Hepatocyte (in vitro differentiated cells): Measurements from ENCODE around the gene TMEM141. TPM values are rescaled to one million over a fixed set of nuclear protein-coding genes. Genes with fewer than 3 reads are reported as not detected.

Experiments
- DNase-seq: peaks from one replicate; pipeline ENCODE4 v3.0.0-alpha.2; 2016; ENCODE audit warnings: low spot score
- H2AFZ ChIP-seq: fragments of 200-600 bp; sonication (generic); 2 replicates; pipeline ENCODE4 v1.6.0; 2016; ENCODE audit warnings: antibody characterized with exemption, mild to moderate bottlenecking
- H3K27ac ChIP-seq: fragments of 200-600 bp; sonication (generic); 2 replicates; pipeline ENCODE4 v1.5.1; 2016; ENCODE audit warnings: mild to moderate bottlenecking
- H3K27me3 ChIP-seq: fragments of 200-600 bp; sonication (generic); 2 replicates; pipeline ENCODE4 v1.6.1; 2016
- H3K36me3 ChIP-seq: fragments of 200-600 bp; sonication (generic); replicated peaks from 2 replicates; pipeline ENCODE4 v1.5.1; 2016; ENCODE audit warnings: low read depth; ENCODE audit not compliant: insufficient read depth
- H3K4me1 ChIP-seq: fragments of 200-600 bp; sonication (generic); 2 replicates; pipeline ENCODE4 v1.5.1; 2016; ENCODE audit warnings: mild to moderate bottlenecking, moderate library complexity; ENCODE audit not compliant: insufficient read depth
- H3K4me2 ChIP-seq: fragments of 200-600 bp; sonication (generic); 2 replicates; pipeline ENCODE4 v1.6.0; 2016
- H3K4me3 ChIP-seq: fragments of 200-600 bp; sonication (generic); 2 replicates; pipeline ENCODE4 v1.5.1; 2016; ENCODE audit warnings: mild to moderate bottlenecking
- H3K79me2 ChIP-seq: fragments of 200-600 bp; sonication (generic); 2 replicates; pipeline ENCODE4 v1.6.0; 2017; ENCODE audit warnings: mild to moderate bottlenecking
- H3K9me2 ChIP-seq: fragments of 200-600 bp; sonication (generic); replicated peaks from 2 replicates; pipeline ENCODE4 v1.6.0; 2017; ENCODE audit warnings: mild to moderate bottlenecking; ENCODE audit not compliant: insufficient read depth
- H3K9me3 ChIP-seq: fragments of 200-600 bp; sonication (generic); 2 replicates; pipeline ENCODE4 v1.5.1; 2016; ENCODE audit warnings: low read depth, mild to moderate bottlenecking
- H4K20me1 ChIP-seq: fragments of 200-600 bp; sonication (generic); 2 replicates; pipeline ENCODE4 v1.6.0; 2016; ENCODE audit warnings: mild to moderate bottlenecking; ENCODE audit not compliant: insufficient read depth, poor library complexity, severe bottlenecking
- EZH2 ChIP-seq: fragments of 200-600 bp; sonication (generic); IDR thresholded peaks from 2 replicates; pipeline ENCODE4 v1.6.1; 2016; ENCODE audit warnings: antibody characterized with exemption, mild to moderate bottlenecking, borderline replicate concordance
- EZH2phosphoT487 ChIP-seq: fragments of 200-600 bp; sonication (generic); IDR thresholded peaks from one replicate; pipeline ENCODE4 v1.6.1; 2018; ENCODE audit warnings: antibody characterized with exemption, mild to moderate bottlenecking, low read depth, moderate library complexity; ENCODE audit not compliant: unreplicated experiment, severe bottlenecking
- WGBS: methylation state at CpG from one replicate; pipeline ENCODE4 v1.1.6; 2016; ENCODE audit warnings: low lambda C conversion rate; ENCODE audit errors: missing lambda C conversion rate; 5-methylcytosine and 5-hydroxymethylcytosine counted together
- polyA plus RNA-seq: library from polyadenylated mRNA; unstranded; fragments of >200 nt; fragmentation: Nextera tagmentation; extraction: Ambion mirVana; gene quantifications from 2 replicates; pipeline ENCODE4 v1.2.1, GENCODE V29; 2016
- total RNA-seq: library from RNA; depleted of rRNA; stranded (reverse); fragments of >200 nt; gene quantifications from 2 replicates; pipeline ENCODE4 v1.2.3, GENCODE V29; 2014
- TF ChIP-seq, protein P1 (sequence below): fragments of 200-600 bp; sonication (generic); IDR thresholded peaks from 2 replicates; pipeline ENCODE4 v1.5.1; 2016; ENCODE audit warnings: antibody characterized with exemption, mild to moderate bottlenecking; ENCODE audit not compliant: poor library complexity

Gene TMEM141
- total and polyA plus RNA-seq, 2 experiments from 2014 or later = 230 to 385 TPM

DNA sequence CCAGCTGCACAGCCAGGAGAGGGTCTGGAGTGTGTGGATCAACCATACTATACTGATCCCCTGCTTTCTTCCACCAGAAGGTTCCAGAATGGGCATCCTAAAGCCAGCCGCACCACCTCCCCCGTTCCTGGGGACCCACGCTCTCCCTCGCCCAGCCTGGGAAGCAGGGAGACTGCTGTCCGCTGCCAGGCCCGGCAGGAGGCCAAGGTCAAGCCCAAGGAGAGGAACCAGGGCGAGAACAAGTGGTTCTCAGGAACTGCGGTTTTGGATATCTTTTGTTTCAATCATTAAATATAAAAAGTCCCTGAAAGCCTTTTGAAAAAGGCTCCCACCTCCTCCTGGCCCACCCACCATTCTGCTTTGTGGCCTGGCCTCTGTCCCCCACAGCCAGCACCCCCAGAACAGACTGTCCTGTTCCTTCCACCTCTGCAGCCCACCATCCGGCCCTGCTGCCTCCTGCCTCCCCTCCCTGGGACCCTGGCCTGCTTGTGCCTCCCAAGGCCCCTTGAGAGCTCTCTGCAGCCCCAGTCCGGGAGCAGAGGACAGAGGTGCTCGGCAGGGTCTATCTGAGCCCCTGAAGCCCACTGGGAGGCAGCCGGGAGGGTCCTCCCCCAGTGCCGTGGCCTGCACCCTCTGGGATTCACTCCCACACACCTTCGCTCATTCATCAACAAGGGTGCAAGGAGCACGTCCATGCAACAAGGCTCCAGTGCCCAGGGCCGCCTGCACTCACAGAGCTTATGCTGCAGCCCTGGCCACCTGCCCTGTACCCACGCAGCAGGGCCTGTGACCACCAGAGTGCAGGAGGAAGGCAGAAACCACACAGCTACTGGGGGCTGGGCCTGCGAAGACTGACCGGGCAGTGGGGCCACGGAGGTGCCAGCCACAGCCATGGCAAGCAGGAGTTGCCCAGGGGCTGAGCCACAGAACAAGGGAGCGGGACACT, 42.2 kb upstream of the TMEM141 start:
- H3K36me3 ChIP-seq = no peaks in the 10 kb centered on the region
- no peak overlapping the region for H3K4me2 ChIP-seq
- H3K27ac ChIP-seq = no peak overlapping the region
- TF ChIP-seq EZH2 (no peak), EZH2phosphoT487 (no peak)
- TF ChIP-seq, protein P1, sequence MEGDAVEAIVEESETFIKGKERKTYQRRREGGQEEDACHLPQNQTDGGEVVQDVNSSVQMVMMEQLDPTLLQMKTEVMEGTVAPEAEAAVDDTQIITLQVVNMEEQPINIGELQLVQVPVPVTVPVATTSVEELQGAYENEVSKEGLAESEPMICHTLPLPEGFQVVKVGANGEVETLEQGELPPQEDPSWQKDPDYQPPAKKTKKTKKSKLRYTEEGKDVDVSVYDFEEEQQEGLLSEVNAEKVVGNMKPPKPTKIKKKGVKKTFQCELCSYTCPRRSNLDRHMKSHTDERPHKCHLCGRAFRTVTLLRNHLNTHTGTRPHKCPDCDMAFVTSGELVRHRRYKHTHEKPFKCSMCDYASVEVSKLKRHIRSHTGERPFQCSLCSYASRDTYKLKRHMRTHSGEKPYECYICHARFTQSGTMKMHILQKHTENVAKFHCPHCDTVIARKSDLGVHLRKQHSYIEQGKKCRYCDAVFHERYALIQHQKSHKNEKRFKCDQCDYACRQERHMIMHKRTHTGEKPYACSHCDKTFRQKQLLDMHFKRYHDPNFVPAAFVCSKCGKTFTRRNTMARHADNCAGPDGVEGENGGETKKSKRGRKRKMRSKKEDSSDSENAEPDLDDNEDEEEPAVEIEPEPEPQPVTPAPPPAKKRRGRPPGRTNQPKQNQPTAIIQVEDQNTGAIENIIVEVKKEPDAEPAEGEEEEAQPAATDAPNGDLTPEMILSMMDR = no peak
- H3K9me3 ChIP-seq = no peaks in the 10 kb centered on the region
- DNase-seq = no peak
- 90% methylated on average over 21 of the region's 21 CpGs for WGBS
- no peaks in the 10 kb centered on the region for H4K20me1 ChIP-seq
- no peaks in the 10 kb centered on the region for H3K4me1 ChIP-seq
- no peak overlapping the region for H3K4me3 ChIP-seq
- H2AFZ ChIP-seq = no peak overlapping the region
- H3K79me2 ChIP-seq = no peaks in the 10 kb centered on the region
- H3K27me3 ChIP-seq = no peaks in the 10 kb centered on the region
- no peaks in the 10 kb centered on the region for H3K9me2 ChIP-seq

DNA sequence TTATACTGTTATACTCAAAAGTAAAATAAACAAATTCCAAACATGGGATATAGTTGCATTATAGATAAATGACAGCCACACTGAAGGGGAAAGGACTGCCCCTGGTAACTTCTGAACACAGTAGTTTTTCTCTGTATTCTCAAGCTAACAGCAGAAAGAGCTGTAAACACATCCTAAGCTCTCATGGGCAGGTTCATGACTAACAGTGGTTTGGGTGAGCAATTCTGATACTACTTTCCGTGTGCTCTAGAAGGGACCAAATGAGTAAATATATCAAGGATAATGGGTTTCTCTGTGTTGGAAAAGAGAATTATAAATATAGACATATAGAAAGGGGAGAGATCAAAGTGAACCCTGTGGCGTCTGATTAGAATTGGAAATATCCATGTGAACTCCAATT, 40.6 kb upstream of the TMEM141 start:
- TF ChIP-seq EZH2phosphoT487 (no peak), EZH2 (no peak)
- TF ChIP-seq, protein P1 = no peak
- no peak for DNase-seq
- Histone ChIP-seq H3K27me3 (no peaks in the 10 kb centered on the region), H3K9me3 (no peaks in the 10 kb centered on the region), H3K27ac (no peak overlapping the region), H3K4me1 (no peaks in the 10 kb centered on the region), H3K4me2 (no peak overlapping the region), H3K79me2 (no peaks in the 10 kb centered on the region), H3K9me2 (no peaks in the 10 kb centered on the region), H2AFZ (no peak overlapping the region), H3K4me3 (no peak overlapping the region), H3K36me3 (no peaks in the 10 kb centered on the region), H4K20me1 (no peaks in the 10 kb centered on the region)
- 79% methylated on average over 2 of the region's 2 CpGs for WGBS

DNA sequence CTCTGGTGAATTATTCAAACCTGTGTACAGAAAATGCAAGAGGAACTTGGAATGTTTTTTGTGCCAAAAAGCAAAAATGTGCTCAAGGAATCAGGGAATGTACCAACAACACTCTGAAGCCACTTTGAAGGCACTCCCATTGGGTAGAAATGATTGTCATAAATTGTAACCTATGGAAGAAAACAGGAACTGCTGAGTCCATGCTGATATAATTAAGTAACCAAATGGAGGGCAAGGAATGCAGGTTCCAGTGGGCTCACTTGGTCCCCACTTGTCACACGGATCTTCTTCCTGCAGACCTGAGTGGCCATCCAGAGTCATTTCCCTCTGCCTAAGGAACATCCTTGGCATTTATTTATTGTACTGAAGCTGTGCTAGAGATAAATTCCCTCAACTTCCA, 39.9 kb upstream of the TMEM141 start:
- H3K9me3 ChIP-seq = no peaks in the 10 kb centered on the region
- 92% methylated on average over 1 of the region's 1 CpG for WGBS
- no peak overlapping the region for H3K4me2 ChIP-seq
- H3K36me3 ChIP-seq = no peaks in the 10 kb centered on the region
- no peaks in the 10 kb centered on the region for H3K4me1 ChIP-seq
- no peak for DNase-seq
- H3K27me3 ChIP-seq = no peaks in the 10 kb centered on the region
- no peak overlapping the region for H3K4me3 ChIP-seq
- no peaks in the 10 kb centered on the region for H3K9me2 ChIP-seq
- no peak overlapping the region for H3K27ac ChIP-seq
- no peak overlapping the region for H2AFZ ChIP-seq
- no peaks in the 10 kb centered on the region for H3K79me2 ChIP-seq
- TF ChIP-seq, protein P1 = no peak
- no peak for TF ChIP-seq EZH2
- TF ChIP-seq EZH2phosphoT487 = no peak
- H4K20me1 ChIP-seq = no peaks in the 10 kb centered on the region
